ENCODE data around the gene SLC4A8. TPM values are rescaled to one million over a fixed set of nuclear protein-coding genes. Genes with fewer than 3 reads are reported as not detected.

Gene SLC4A8
- total RNA-seq, 2 experiments from 2014 or later = 1.3 to 1.8 TPM

DNA sequence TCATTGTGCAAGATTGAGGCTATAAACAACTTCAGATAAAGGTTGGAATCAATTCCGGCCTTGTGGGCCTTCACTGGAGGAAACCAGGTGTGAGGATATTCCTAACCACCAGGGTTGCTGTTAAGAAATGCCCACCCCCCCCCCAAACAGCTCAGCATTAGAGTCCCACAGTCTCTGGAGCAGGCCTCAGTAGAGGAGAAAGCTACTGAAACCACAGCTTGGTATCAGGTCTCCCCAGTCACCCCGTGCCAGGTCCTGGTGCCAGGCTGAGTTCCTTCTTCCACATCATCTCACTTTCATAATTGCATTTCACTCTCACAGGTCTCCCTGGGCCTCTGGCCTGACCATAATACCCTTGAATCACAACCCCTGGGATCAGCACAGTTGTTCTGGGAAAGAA is 45.9 kb upstream of the SLC4A8 start:
- Histone ChIP-seq H3K9me3 (ENCODE audit: control insufficient read depth in 1 of 2, insufficient read depth in 1 of 2, low read length in 2 of 2) (no peaks in the 10 kb centered on the region), H3K4me1 (ENCODE audit: insufficient read depth, low read length) (peaks cover 28% of the 10 kb centered on the region), H3K27me3 (ENCODE audit: control insufficient read depth in 1 of 2, insufficient read depth in 2 of 2, low read length in 2 of 2) (no peaks in the 10 kb centered on the region), H3K27ac (ENCODE audit: low read depth in 1 of 2, low read length in 2 of 2) (no peak overlapping the region), H3K36me3 (ENCODE audit: insufficient read depth, low read length) (peaks cover 52% of the 10 kb centered on the region), H3K4me3 (ENCODE audit: low read length) (no peak overlapping the region)
- no peak overlapping the region for H3K27ac Mint-ChIP-seq
- ChIA-PET CTCF (no interaction called here), POLR2A (no interaction called here)
- intact Hi-C loops (cut with DNase I, micrococcal nuclease) = no loop called here
- no peak for DNase-seq
- ATAC-seq (ENCODE audit: poor library complexity) = no peak
- H3K9me3 Mint-ChIP-seq = no peaks in the 10 kb centered on the region
- H3K36me3 Mint-ChIP-seq (ENCODE audit: low read depth) = peaks cover 68% of the 10 kb centered on the region
- peaks cover 43% of the 10 kb centered on the region for H3K4me1 Mint-ChIP-seq (ENCODE audit: low read depth)
- no peaks in the 10 kb centered on the region for H3K27me3 Mint-ChIP-seq
- TF ChIP-seq, protein P1, sequence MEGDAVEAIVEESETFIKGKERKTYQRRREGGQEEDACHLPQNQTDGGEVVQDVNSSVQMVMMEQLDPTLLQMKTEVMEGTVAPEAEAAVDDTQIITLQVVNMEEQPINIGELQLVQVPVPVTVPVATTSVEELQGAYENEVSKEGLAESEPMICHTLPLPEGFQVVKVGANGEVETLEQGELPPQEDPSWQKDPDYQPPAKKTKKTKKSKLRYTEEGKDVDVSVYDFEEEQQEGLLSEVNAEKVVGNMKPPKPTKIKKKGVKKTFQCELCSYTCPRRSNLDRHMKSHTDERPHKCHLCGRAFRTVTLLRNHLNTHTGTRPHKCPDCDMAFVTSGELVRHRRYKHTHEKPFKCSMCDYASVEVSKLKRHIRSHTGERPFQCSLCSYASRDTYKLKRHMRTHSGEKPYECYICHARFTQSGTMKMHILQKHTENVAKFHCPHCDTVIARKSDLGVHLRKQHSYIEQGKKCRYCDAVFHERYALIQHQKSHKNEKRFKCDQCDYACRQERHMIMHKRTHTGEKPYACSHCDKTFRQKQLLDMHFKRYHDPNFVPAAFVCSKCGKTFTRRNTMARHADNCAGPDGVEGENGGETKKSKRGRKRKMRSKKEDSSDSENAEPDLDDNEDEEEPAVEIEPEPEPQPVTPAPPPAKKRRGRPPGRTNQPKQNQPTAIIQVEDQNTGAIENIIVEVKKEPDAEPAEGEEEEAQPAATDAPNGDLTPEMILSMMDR (IDR thresholded peaks at IDR 0.05) = no peak
- no peak overlapping the region for H3K4me3 Mint-ChIP-seq

DNA sequence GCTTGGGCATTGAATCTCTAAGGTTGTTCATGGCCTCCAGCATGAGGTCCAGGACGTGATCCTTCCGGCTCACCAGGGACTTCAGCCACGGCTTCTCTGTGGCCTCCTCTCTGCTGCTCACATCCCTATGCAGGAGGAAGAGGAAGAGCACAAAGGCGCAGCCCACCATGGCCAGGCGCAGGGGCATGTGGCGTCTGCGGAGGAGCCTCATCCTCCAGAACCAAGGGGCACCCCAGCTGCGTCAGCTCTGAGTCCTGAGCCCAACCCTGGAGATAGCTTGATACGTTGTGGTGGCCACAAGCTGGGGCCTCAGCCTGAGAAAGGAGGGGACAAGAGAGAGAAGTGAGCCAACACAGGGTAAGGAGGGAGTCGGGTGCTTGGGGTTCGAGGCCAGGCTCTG is 45.1 kb upstream of the SLC4A8 start:
- no peak for DNase-seq
- Mint-ChIP-seq H3K36me3 (ENCODE audit: low read depth) (peaks cover 65% of the 10 kb centered on the region), H3K4me1 (ENCODE audit: low read depth) (peaks cover 49% of the 10 kb centered on the region), H3K9me3 (no peaks in the 10 kb centered on the region), H3K27me3 (no peaks in the 10 kb centered on the region), H3K27ac (no peak overlapping the region), H3K4me3 (no peak overlapping the region)
- H3K4me1 ChIP-seq (ENCODE audit: insufficient read depth, low read length) = peaks cover 33% of the 10 kb centered on the region
- H3K27me3 ChIP-seq (ENCODE audit: control insufficient read depth in 1 of 2, insufficient read depth in 2 of 2, low read length in 2 of 2) = no peaks in the 10 kb centered on the region
- no peak overlapping the region for H3K27ac ChIP-seq (ENCODE audit: low read depth in 1 of 2, low read length in 2 of 2)
- ChIA-PET POLR2A (interaction anchor here (1.3 kb wide), 1 partner anchor 9 kb away, joined by 3 read pairs; no protein-coding TSS in a partner anchor), CTCF (no interaction called here)
- no peaks in the 10 kb centered on the region for H3K9me3 ChIP-seq (ENCODE audit: control insufficient read depth in 1 of 2, insufficient read depth in 1 of 2, low read length in 2 of 2)
- no peak overlapping the region for H3K4me3 ChIP-seq (ENCODE audit: low read length)
- TF ChIP-seq, protein P1 (IDR thresholded peaks at IDR 0.05) = no peak
- peaks cover 51% of the 10 kb centered on the region for H3K36me3 ChIP-seq (ENCODE audit: insufficient read depth, low read length)
- ATAC-seq (ENCODE audit: poor library complexity) = no peak
- intact Hi-C loops (cut with DNase I, micrococcal nuclease) = no loop called here

DNA sequence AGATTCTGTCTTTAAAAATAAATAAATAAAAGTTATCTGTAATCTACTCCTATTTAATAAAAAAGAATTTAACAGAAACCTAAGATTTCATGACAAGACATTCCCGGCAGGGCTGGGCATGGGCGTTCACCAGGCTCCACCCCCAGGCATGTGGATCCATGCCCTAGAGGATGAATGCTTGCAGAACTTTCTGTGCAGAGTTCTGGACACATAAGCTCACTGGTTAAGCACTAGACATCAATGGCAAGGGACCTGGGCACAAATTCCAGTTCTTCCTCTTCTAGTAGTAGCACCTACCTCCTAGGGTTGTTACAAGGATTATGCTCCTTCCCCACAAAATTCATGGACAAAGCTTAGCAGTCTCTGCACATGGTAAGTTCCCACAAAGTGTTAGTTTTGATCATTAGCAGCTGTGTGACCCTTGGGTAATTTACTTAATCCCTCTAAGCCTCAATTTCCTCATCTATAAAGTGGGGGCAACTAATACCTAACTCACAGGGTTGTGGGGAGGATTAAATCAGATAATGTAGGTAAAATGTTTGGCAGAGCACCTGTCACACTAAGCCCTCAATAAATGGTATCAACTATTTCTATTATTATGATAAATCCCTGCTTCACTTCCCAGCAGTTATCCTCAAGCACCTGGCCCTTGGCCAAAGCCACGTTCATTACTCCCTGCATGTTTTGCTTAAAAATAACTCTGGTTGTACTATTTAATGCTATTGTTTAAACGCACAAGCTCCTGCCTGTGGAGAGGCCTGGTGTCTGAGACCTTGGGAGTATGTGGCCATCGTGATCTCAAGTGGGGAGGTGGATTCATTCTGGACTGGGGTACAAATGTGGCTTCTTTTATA is 43.2 kb upstream of the SLC4A8 start:
- Histone ChIP-seq H3K27ac (ENCODE audit: low read depth in 1 of 2, low read length in 2 of 2) (no peak overlapping the region), H3K27me3 (ENCODE audit: control insufficient read depth in 1 of 2, insufficient read depth in 2 of 2, low read length in 2 of 2) (no peaks in the 10 kb centered on the region), H3K36me3 (ENCODE audit: insufficient read depth, low read length) (peaks cover 43% of the 10 kb centered on the region), H3K4me3 (ENCODE audit: low read length) (no peak overlapping the region), H3K4me1 (ENCODE audit: insufficient read depth, low read length) (peaks cover 34% of the 10 kb centered on the region), H3K9me3 (ENCODE audit: control insufficient read depth in 1 of 2, insufficient read depth in 1 of 2, low read length in 2 of 2) (no peaks in the 10 kb centered on the region)
- Mint-ChIP-seq H3K9me3 (no peaks in the 10 kb centered on the region), H3K27me3 (no peaks in the 10 kb centered on the region), H3K4me3 (no peak overlapping the region), H3K36me3 (ENCODE audit: low read depth) (peaks cover 61% of the 10 kb centered on the region), H3K27ac (peak overlapping the region; percentile 51), H3K4me1 (ENCODE audit: low read depth) (peaks cover 60% of the 10 kb centered on the region)
- ChIA-PET POLR2A (interaction anchor here (1.6 kb wide), 1 partner anchor 13 kb away, joined by 4 read pairs; no protein-coding TSS in a partner anchor), CTCF (no interaction called here)
- intact Hi-C loops (cut with DNase I, micrococcal nuclease) = no loop called here
- DNase-seq (no peak), ATAC-seq (ENCODE audit: poor library complexity) (no peak)
- TF ChIP-seq, protein P1 (IDR thresholded peaks at IDR 0.05) = no peak

Measured in CD4-positive, alpha-beta T cell (primary cell).